Measurements from ENCODE around the gene STK32B.

Gene STK32B

GRCh38 chr4:5500165-5500564 is 448.9 kb downstream of the STK32B start:
- H3K27ac ChIP-seq = no peak overlapping the region
- no peak for TF ChIP-seq ZFX (IDR thresholded peaks at IDR 0.05)
- TF ChIP-seq, protein P1, sequence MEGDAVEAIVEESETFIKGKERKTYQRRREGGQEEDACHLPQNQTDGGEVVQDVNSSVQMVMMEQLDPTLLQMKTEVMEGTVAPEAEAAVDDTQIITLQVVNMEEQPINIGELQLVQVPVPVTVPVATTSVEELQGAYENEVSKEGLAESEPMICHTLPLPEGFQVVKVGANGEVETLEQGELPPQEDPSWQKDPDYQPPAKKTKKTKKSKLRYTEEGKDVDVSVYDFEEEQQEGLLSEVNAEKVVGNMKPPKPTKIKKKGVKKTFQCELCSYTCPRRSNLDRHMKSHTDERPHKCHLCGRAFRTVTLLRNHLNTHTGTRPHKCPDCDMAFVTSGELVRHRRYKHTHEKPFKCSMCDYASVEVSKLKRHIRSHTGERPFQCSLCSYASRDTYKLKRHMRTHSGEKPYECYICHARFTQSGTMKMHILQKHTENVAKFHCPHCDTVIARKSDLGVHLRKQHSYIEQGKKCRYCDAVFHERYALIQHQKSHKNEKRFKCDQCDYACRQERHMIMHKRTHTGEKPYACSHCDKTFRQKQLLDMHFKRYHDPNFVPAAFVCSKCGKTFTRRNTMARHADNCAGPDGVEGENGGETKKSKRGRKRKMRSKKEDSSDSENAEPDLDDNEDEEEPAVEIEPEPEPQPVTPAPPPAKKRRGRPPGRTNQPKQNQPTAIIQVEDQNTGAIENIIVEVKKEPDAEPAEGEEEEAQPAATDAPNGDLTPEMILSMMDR (conservative IDR thresholded peaks at IDR 0.05) = no peak

- no peak overlapping the region for H3K27ac ChIP-seq
Observed at GRCh38 chr4:5503336-5503936, 452.2 kb downstream of the STK32B start.

GRCh38 chr4:5504486-5504885 is 453.2 kb downstream of the STK32B start:
- TF ChIP-seq, protein P1 (conservative IDR thresholded peaks at IDR 0.05) = no peak
- no peak for TF ChIP-seq ZFX (IDR thresholded peaks at IDR 0.05)
- no peak overlapping the region for H3K27ac ChIP-seq

More at GRCh38 chr4:5503336-5503936, 452.2 kb downstream of the STK32B start:
- TF ChIP-seq ZFX (IDR thresholded peaks at IDR 0.05) = no peak
- TF ChIP-seq, protein P1 (conservative IDR thresholded peaks at IDR 0.05) = no peak

GRCh38 chr4:5510504-5510903 is 459.2 kb downstream of the STK32B start:
- TF ChIP-seq, protein P1 (conservative IDR thresholded peaks at IDR 0.05) = no peak
- no peak for TF ChIP-seq ZFX (IDR thresholded peaks at IDR 0.05)
- no peak overlapping the region for H3K27ac ChIP-seq

DNA sequence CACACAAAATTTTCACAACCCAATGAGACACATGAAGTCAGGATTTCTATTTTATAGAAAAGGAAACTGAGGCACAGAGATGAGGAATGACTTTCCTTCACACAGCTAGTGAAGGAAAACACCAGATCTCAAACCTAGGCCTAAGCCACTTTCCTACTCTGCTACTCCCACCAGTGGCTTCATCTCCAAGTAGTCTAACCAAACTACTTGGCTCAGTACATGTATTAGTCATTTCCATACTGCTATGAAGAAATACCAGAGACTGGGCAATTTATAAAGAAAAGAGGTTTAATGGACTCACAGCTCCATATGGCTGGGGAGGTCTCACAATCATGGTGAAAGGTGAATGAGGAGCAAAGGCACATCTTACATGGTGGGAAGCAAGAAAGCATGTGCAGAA is 460.5 kb downstream of the STK32B start:
- H3K27ac ChIP-seq = no peak overlapping the region
- TF ChIP-seq, protein P1 (conservative IDR thresholded peaks at IDR 0.05) = no peak
- TF ChIP-seq ZFX (IDR thresholded peaks at IDR 0.05) = no peak

- H3K27ac ChIP-seq = no peak overlapping the region
- TF ChIP-seq, protein P1 (conservative IDR thresholded peaks at IDR 0.05) = no peak
- no peak for TF ChIP-seq ZFX (IDR thresholded peaks at IDR 0.05)
Observed at GRCh38 chr4:5515646-5516045, 464.4 kb downstream of the STK32B start.

DNA sequence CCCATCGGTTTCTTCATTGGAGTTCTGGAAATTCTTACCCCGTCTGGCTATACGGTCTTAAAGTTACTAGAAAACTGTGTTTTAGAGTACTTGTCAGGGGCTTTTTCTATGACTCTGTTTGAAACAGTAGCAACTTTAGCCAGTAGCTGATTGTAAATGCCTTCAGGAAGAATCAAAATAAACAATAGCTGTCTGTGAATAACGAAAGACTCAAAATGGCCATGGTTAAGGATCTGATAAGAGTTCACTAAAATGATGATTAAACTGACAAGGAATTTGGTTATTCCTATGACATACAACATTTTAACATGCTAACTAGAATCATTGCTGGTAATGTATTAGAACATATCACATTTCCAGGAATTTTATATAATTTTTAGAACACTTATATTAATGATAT is 466.1 kb downstream of the STK32B start:
- TF ChIP-seq, protein P1 (conservative IDR thresholded peaks at IDR 0.05) = no peak
- no peak for TF ChIP-seq ZFX (IDR thresholded peaks at IDR 0.05)
- no peak overlapping the region for H3K27ac ChIP-seq

Measured in C4-2B (cell line).